Hippocampal formation (tissue), 2 donors: ENCODE measurements around the gene TRAPPC6A.
"Not testable (repeated sequence)": the region's sequence is repeated elsewhere in the genome, so short reads cannot be mapped to it uniquely, and the experiment has no call there.

Experiments
- DNase-seq, 2 donors: peaks; one replicate each; lab custom pipeline; 2025; lab: John Stamatoyannopoulos, UW

The TRAPPC6A gene

GRCh38 chr19:45130888-45131615 lies 47.0 kb downstream of the TRAPPC6A start:
- peak in 1 of 2 donors; percentile 8 for DNase-seq

- DNase-seq, result no peak
Measured at GRCh38 chr19:45130236-45130635, 47.8 kb downstream of the TRAPPC6A start.

- no peak for DNase-seq
Measured at GRCh38 chr19:45128806-45129205, 49.2 kb downstream of the TRAPPC6A start.

- DNase-seq, result no peak
Measured at GRCh38 chr19:45128146-45128545, 49.9 kb downstream of the TRAPPC6A start.

- DNase-seq, result no peak
Measured at GRCh38 chr19:45126654-45127053, 51.4 kb downstream of the TRAPPC6A start.

- DNase-seq, result peak in 1 of 2 donors; percentile 26
Measured at GRCh38 chr19:45125975-45126493, 52.0 kb downstream of the TRAPPC6A start.

- DNase-seq, result no peak
Measured at GRCh38 chr19:45125360-45125759, 52.7 kb downstream of the TRAPPC6A start.

GRCh38 chr19:45124021-45124420 lies 54.0 kb downstream of the TRAPPC6A start:
- no peak for DNase-seq

GRCh38 chr19:45123440-45123850 lies 54.6 kb downstream of the TRAPPC6A start:
- no peak for DNase-seq

GRCh38 chr19:45122832-45123231 lies 55.2 kb downstream of the TRAPPC6A start:
- no peak for DNase-seq

- DNase-seq, result no peak
Measured at GRCh38 chr19:45121827-45122345, 56.2 kb downstream of the TRAPPC6A start.

- DNase-seq, result no peak
Measured at GRCh38 chr19:45119582-45119981, 58.5 kb downstream of the TRAPPC6A start.

GRCh38 chr19:45118591-45119355 lies 59.3 kb downstream of the TRAPPC6A start:
- DNase-seq, result not testable (repeated sequence)

- DNase-seq, result no peak
Measured at GRCh38 chr19:45118106-45118505, 59.9 kb downstream of the TRAPPC6A start.

GRCh38 chr19:45117671-45118070 lies 60.4 kb downstream of the TRAPPC6A start:
- DNase-seq, result no peak

- no peak for DNase-seq
Measured at GRCh38 chr19:45117167-45117594, 60.9 kb downstream of the TRAPPC6A start.

GRCh38 chr19:45115809-45116615 lies 62.0 kb downstream of the TRAPPC6A start:
- DNase-seq, result no peak

GRCh38 chr19:45114116-45114515 lies 63.9 kb downstream of the TRAPPC6A start:
- DNase-seq, result no peak

GRCh38 chr19:45113628-45114027 lies 64.4 kb downstream of the TRAPPC6A start:
- no peak for DNase-seq
